IPS-NIHi7 (cell line): ENCODE results near the gene TNRC6C.
"Not testable (repeated sequence)": the region's sequence is repeated elsewhere in the genome, so short reads cannot be mapped to it uniquely, and the experiment has no call there.

Source experiments
- DNase-seq: peaks from one replicate; pipeline ENCODE4 v3.0.0; 2012; ENCODE audit warnings: mixed read lengths; ENCODE audit errors: extremely low spot score

The TNRC6C gene

GRCh38 chr17:78043031-78043430 is 84.5 kb downstream of the TNRC6C start:
- no peak for DNase-seq

GRCh38 chr17:78044280-78044835 is 85.9 kb downstream of the TNRC6C start:
- no peak for DNase-seq

GRCh38 chr17:78045316-78045715 is 86.8 kb downstream of the TNRC6C start:
- DNase-seq, result no peak

- no peak for DNase-seq
Observed at GRCh38 chr17:78046923-78047322, 88.4 kb downstream of the TNRC6C start.

GRCh38 chr17:78048346-78049292 is 90.1 kb downstream of the TNRC6C start:
- DNase-seq, result no peak

- no peak for DNase-seq
Observed at GRCh38 chr17:78049609-78050008, 91.1 kb downstream of the TNRC6C start.

GRCh38 chr17:78051186-78051972 is 92.9 kb downstream of the TNRC6C start:
- DNase-seq, result no peak

GRCh38 chr17:78053777-78054468 is 95.4 kb downstream of the TNRC6C start:
- DNase-seq, result no peak

- DNase-seq, result no peak
Observed at GRCh38 chr17:78057113-78057740, 98.7 kb downstream of the TNRC6C start.

- no peak for DNase-seq
Observed at GRCh38 chr17:78058001-78058400, 99.5 kb downstream of the TNRC6C start.

- DNase-seq, result no peak
Observed at GRCh38 chr17:78058581-78058980, 100.1 kb downstream of the TNRC6C start.

GRCh38 chr17:78062596-78062995 is 104.1 kb downstream of the TNRC6C start:
- no peak for DNase-seq

- no peak for DNase-seq
Observed at GRCh38 chr17:78063489-78063888, 105.0 kb downstream of the TNRC6C start.

GRCh38 chr17:78064708-78065107 is 106.2 kb downstream of the TNRC6C start:
- DNase-seq, result no peak

- DNase-seq, result not testable (repeated sequence)
Observed at GRCh38 chr17:78066976-78067375, 108.5 kb downstream of the TNRC6C start.

- no peak for DNase-seq
Observed at GRCh38 chr17:78069695-78070094, 111.2 kb downstream of the TNRC6C start.

- DNase-seq, result no peak
Observed at GRCh38 chr17:78072961-78073360, 114.5 kb downstream of the TNRC6C start.

- DNase-seq, result no peak
Observed at GRCh38 chr17:78075011-78075410, 116.5 kb downstream of the TNRC6C start.

GRCh38 chr17:78075545-78075944 is 117.0 kb downstream of the TNRC6C start:
- no peak for DNase-seq

- DNase-seq, result no peak
Observed at GRCh38 chr17:78079253-78079652, 120.8 kb downstream of the TNRC6C start.

GRCh38 chr17:78081551-78081950 is 123.0 kb downstream of the TNRC6C start:
- DNase-seq, result no peak
